A673 (cell line): Measurements from ENCODE around the gene EXPH5. TPM values are rescaled to one million over a fixed set of nuclear protein-coding genes. Genes with fewer than 3 reads are reported as not detected.

Experiments
- BruUV-seq: library from RNA; stranded (reverse); fragments of 400-500 nt; replicated peaks from 2 replicates; lab custom pipeline; 2021; lab: Mats Ljungman, UMichigan
- CTCF ChIA-PET: fragments of 300-600 bp; sonication (Branson Sonifier 250); formaldehyde crosslinking; loops from one replicate; lab custom pipeline; 2022; ENCODE audit warnings: antibody characterized with exemption; lab: Charles Lee
- POLR2A ChIA-PET: fragments of 300-600 bp; sonication (Branson Sonifier 250); formaldehyde crosslinking; loops from one replicate; lab custom pipeline; 2022; ENCODE audit warnings: antibody characterized with exemption; ENCODE audit not compliant: low non-redundant PET; lab: Charles Lee
- DNase-seq: peaks from one replicate; pipeline ENCODE4 v3.0.0-alpha.2; 2015; ENCODE audit warnings: low spot score
- H3K27ac ChIP-seq: fragments of 200-600 bp; sonication (generic); 2 replicates; pipeline ENCODE4 v1.5.1; 2016; ENCODE audit warnings: mixed run types, low read depth, mild to moderate bottlenecking, mixed read lengths, antibody characterized with exemption, low read length; ENCODE audit not compliant: poor library complexity, severe bottlenecking
- H3K27me3 ChIP-seq: fragments of 200-600 bp; sonication (generic); replicated peaks from 2 replicates; pipeline ENCODE4 v1.6.1; 2017; ENCODE audit warnings: mixed run types, low read depth, mild to moderate bottlenecking, mixed read lengths, antibody characterized with exemption, low read length; ENCODE audit not compliant: insufficient read depth, poor library complexity
- H3K36me3 ChIP-seq: fragments of 200-600 bp; sonication (generic); 2 replicates; pipeline ENCODE4 v1.6.1; 2016; ENCODE audit warnings: mixed run types, mild to moderate bottlenecking, mixed read lengths, antibody characterized with exemption, low read length; ENCODE audit not compliant: insufficient read depth, poor library complexity, severe bottlenecking
- H3K4me1 ChIP-seq: fragments of 200-600 bp; sonication (generic); 2 replicates; pipeline ENCODE4 v1.6.1; 2017; ENCODE audit warnings: mixed run types, mild to moderate bottlenecking, mixed read lengths, antibody characterized with exemption, low read length; ENCODE audit not compliant: insufficient read depth, poor library complexity, severe bottlenecking
- H3K4me3 ChIP-seq: fragments of 200-600 bp; sonication (generic); 2 replicates; pipeline ENCODE4 v1.5.1; 2016; ENCODE audit warnings: low read depth, mixed run types, mild to moderate bottlenecking, mixed read lengths, low read length; ENCODE audit not compliant: poor library complexity, severe bottlenecking
- H3K9me3 ChIP-seq: fragments of 200-600 bp; sonication (generic); 2 replicates; pipeline ENCODE4 v1.6.1; 2016; ENCODE audit warnings: mixed run types, low read depth, mild to moderate bottlenecking, mixed read lengths, antibody characterized with exemption, low read length; ENCODE audit not compliant: poor library complexity, severe bottlenecking
- EZH2 ChIP-seq: fragments of 200-600 bp; sonication (generic); IDR thresholded peaks from 2 replicates; pipeline ENCODE4 v1.6.1; 2017; ENCODE audit warnings: borderline replicate concordance, low read depth, mild to moderate bottlenecking, mixed read lengths, antibody characterized with exemption, low read length; ENCODE audit not compliant: poor library complexity, severe bottlenecking
- intact Hi-C: fragments of 100-400 bp; cut with micrococcal nuclease; formaldehyde crosslinking; loops from one replicate; pipeline ENCODE4 v1.10.0; 2022; ENCODE audit not compliant: unreplicated experiment
- total RNA-seq: library from RNA; stranded (reverse); gene quantifications from 2 replicates; pipeline ENCODE4 v1.2.3, GENCODE V29; 2021
- TF ChIP-seq, protein P1 (sequence below): fragments of 300-800, 200-600 bp; sonication (generic); conservative IDR thresholded peaks from 2 replicates; pipeline ENCODE4 v1.5.1; 2017; ENCODE audit warnings: low read depth, mild to moderate bottlenecking, antibody characterized with exemption, low read length, moderate library complexity, mixed read lengths

The EXPH5 gene
- total RNA-seq, 1 experiment from 2014 or later: 0.26 TPM

DNA sequence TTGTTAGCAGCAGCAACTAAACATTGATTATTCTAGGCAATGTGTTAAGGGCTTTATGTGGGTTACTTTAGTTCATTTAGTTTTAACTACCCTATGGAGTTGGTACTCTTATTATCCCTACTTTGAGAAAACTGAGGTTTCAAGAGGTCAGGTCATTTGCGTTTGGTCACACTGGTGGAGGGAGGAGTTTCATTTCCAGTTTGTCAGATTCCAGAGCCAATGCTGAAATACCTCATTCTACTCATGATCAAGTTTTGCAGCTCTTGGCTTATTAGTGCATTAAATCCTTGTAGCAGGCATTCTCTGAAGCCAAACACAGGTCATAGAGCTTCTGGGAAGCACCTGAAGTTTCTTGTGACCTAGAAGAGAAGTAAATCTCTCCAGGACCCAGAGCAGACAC lies 71.2 kb downstream of the EXPH5 start:
- BruUV-seq: no TSS peak

GRCh38 chr11:108518581-108518980 lies 75.0 kb downstream of the EXPH5 start:
- no peak for DNase-seq
- intact Hi-C loops: no loop called here
- Histone ChIP-seq H3K4me3 (no peak overlapping the region), H3K9me3 (no peaks in the 10 kb centered on the region), H3K4me1 (no peaks in the 10 kb centered on the region), H3K27ac (no peak overlapping the region), H3K27me3 (no peaks in the 10 kb centered on the region), H3K36me3 (no peaks in the 10 kb centered on the region)
- ChIA-PET CTCF (no interaction called here), POLR2A (no interaction called here)
- no peak for TF ChIP-seq EZH2
- TF ChIP-seq, protein P1, sequence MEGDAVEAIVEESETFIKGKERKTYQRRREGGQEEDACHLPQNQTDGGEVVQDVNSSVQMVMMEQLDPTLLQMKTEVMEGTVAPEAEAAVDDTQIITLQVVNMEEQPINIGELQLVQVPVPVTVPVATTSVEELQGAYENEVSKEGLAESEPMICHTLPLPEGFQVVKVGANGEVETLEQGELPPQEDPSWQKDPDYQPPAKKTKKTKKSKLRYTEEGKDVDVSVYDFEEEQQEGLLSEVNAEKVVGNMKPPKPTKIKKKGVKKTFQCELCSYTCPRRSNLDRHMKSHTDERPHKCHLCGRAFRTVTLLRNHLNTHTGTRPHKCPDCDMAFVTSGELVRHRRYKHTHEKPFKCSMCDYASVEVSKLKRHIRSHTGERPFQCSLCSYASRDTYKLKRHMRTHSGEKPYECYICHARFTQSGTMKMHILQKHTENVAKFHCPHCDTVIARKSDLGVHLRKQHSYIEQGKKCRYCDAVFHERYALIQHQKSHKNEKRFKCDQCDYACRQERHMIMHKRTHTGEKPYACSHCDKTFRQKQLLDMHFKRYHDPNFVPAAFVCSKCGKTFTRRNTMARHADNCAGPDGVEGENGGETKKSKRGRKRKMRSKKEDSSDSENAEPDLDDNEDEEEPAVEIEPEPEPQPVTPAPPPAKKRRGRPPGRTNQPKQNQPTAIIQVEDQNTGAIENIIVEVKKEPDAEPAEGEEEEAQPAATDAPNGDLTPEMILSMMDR: no peak
- BruUV-seq: no TSS peak

More for the DNA sequence above, 71.2 kb downstream of the EXPH5 start:
- CTCF ChIA-PET: no interaction called here
- no peak overlapping the region for H3K27ac ChIP-seq
- no peak overlapping the region for H3K4me3 ChIP-seq
- POLR2A ChIA-PET: no interaction called here
- intact Hi-C loops: no loop called here
- DNase-seq: no peak
- no peaks in the 10 kb centered on the region for H3K36me3 ChIP-seq
- H3K4me1 ChIP-seq: no peaks in the 10 kb centered on the region
- H3K9me3 ChIP-seq: no peaks in the 10 kb centered on the region
- TF ChIP-seq, protein P1: no peak
- TF ChIP-seq EZH2: no peak
- H3K27me3 ChIP-seq: no peaks in the 10 kb centered on the region

DNA sequence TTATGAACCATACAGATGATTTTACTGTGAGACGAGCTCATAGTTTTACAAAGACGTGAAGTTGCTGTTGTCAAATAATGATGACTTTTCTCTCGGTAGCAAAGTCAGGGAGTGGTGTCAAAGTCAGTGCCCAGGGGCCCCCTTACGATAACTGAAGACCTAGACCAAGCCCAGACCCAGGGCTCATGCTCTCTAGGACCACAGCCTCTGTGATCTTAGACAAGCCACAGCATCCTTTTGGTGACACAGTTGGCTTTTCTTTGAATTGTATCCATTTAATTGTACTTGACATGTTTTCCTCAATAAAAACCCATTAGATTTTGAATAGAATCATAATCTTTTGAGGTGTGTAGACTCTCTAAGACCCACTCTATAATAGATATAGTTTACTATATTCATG lies 77.4 kb downstream of the EXPH5 start:
- no peak overlapping the region for H3K27ac ChIP-seq
- no peak overlapping the region for H3K4me3 ChIP-seq
- no peaks in the 10 kb centered on the region for H3K27me3 ChIP-seq
- intact Hi-C loops: no loop called here
- BruUV-seq: no TSS peak
- ChIA-PET POLR2A (no interaction called here), CTCF (no interaction called here)
- TF ChIP-seq EZH2: no peak
- TF ChIP-seq, protein P1: no peak
- no peaks in the 10 kb centered on the region for H3K4me1 ChIP-seq
- H3K9me3 ChIP-seq: no peaks in the 10 kb centered on the region
- H3K36me3 ChIP-seq: no peaks in the 10 kb centered on the region
- no peak for DNase-seq
